Ascending aorta (tissue), 2 donors: Measurements from ENCODE around the gene PPP6R3. TPM values are rescaled to one million over a fixed set of nuclear protein-coding genes. Genes with fewer than 3 reads are reported as not detected.

ENCODE experiments used
- DNase-seq, 2 donors: peaks; one replicate each; pipeline ENCODE4 v3.0.0-alpha.2; 2019; ENCODE audit warnings: low spot score in 2 of 2
- H3K27ac ChIP-seq, 2 donors: fragments of 200-600 bp; sonication (generic); one replicate each; pipeline ENCODE4 v1.5.1; 2016 to 2017; ENCODE audit warnings: mild to moderate bottlenecking in 1 of 2
- H3K27me3 ChIP-seq: fragments of 200-600 bp; sonication (generic); one replicate; pipeline ENCODE4 v1.5.1; 2017
- H3K36me3 ChIP-seq, 2 donors: fragments of 200-600 bp; sonication (generic); one replicate each; pipeline ENCODE4 v1.5.1; 2016
- H3K4me1 ChIP-seq, 2 donors: fragments of 200-600 bp; sonication (generic); one replicate each; pipeline ENCODE4 v1.5.1; 2016 to 2017; ENCODE audit warnings: mild to moderate bottlenecking in 1 of 2
- H3K4me3 ChIP-seq, 2 donors: fragments of 200-600 bp; sonication (generic); one replicate each; pipeline ENCODE4 v1.5.1; 2016 to 2017; ENCODE audit warnings: mild to moderate bottlenecking in 1 of 2
- H3K9me3 ChIP-seq, 2 donors: fragments of 200-600 bp; sonication (generic); one replicate each; pipeline ENCODE4 v1.5.1; 2016
- intact Hi-C: fragments of 100-400 bp; cut with DNase I; formaldehyde crosslinking; loops from one replicate; pipeline ENCODE4 v1.15.1; 2023
- total RNA-seq: library from RNA; depleted of rRNA; stranded (reverse); fragments of >200 nt; gene quantifications from one replicate; pipeline ENCODE4 v1.1.0, GENCODE V29; 2016
- TF ChIP-seq, protein P1 (sequence below), 3 experiments: fragments of 200-600 bp in 2 of 3; fragments of 450-650 bp in 1 of 3; sonication (generic) in 2 of 3; IDR thresholded peaks; one replicate each; pipeline ENCODE4 v1.5.1; 2016 to 2019; ENCODE audit warnings: antibody characterized with exemption in 3 of 3, mild to moderate bottlenecking in 1 of 3, moderate library complexity in 1 of 3

PPP6R3 gene
- total RNA-seq, 1 donor from 2014 or later = 94.7 TPM

DNA sequence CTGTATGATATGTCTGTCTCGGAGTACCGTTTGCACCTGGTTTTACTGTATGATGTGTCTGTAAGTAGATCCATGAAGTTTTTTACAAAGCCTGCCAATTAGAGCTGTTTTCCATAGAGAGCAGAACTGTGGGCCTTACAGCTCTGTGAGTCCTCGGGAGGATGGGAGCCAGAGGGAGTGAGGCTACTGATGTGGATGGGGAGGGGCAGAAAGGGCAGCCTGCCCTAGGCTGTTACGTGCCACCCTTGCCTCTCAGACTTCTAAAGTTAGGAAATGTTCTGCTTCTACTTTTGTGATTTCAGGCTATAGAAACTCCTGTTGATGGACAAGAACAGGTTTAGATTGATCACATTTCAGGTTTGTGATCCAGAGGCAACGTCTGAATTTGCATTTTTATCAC, 105.2 kb downstream of the PPP6R3 start:
- no peaks in the 10 kb centered on the region for H3K9me3 ChIP-seq
- intact Hi-C loops = no loop called here
- DNase-seq = no peak
- no peaks in the 10 kb centered on the region for H3K27me3 ChIP-seq
- H3K4me1 ChIP-seq = no peaks in the 10 kb centered on the region
- no peak overlapping the region for H3K4me3 ChIP-seq
- TF ChIP-seq, protein P1, sequence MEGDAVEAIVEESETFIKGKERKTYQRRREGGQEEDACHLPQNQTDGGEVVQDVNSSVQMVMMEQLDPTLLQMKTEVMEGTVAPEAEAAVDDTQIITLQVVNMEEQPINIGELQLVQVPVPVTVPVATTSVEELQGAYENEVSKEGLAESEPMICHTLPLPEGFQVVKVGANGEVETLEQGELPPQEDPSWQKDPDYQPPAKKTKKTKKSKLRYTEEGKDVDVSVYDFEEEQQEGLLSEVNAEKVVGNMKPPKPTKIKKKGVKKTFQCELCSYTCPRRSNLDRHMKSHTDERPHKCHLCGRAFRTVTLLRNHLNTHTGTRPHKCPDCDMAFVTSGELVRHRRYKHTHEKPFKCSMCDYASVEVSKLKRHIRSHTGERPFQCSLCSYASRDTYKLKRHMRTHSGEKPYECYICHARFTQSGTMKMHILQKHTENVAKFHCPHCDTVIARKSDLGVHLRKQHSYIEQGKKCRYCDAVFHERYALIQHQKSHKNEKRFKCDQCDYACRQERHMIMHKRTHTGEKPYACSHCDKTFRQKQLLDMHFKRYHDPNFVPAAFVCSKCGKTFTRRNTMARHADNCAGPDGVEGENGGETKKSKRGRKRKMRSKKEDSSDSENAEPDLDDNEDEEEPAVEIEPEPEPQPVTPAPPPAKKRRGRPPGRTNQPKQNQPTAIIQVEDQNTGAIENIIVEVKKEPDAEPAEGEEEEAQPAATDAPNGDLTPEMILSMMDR (IDR thresholded peaks at IDR 0.05) = no peak
- H3K27ac ChIP-seq = no peak overlapping the region
- peaks cover 40 to 61% of the 10 kb centered on the region in 2 donors for H3K36me3 ChIP-seq

DNA sequence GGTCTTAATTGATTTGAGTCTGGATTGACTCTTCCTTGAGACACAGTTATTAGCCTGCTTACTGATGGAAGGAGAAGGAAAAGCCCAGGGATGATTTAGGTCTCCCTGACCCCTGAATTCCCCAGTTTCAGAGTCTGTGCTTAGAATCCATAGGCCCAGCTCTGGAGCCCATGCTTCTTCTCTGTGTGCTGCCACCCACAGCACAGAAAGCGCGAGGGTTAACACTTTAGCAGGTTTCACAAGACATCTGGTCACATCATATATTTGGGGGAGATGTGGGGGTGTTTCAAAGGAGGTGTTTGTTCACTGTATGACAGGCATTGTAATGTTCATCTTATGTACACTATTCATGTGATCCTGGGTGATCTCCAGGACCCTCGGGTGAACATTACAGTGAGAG, 107.0 kb downstream of the PPP6R3 start:
- Histone ChIP-seq H3K4me3 (no peak overlapping the region), H3K27ac (no peak overlapping the region), H3K27me3 (no peaks in the 10 kb centered on the region), H3K36me3 (peaks cover 48 to 64% of the 10 kb centered on the region in 2 donors), H3K9me3 (no peaks in the 10 kb centered on the region), H3K4me1 (no peaks in the 10 kb centered on the region)
- intact Hi-C loops = no loop called here
- TF ChIP-seq, protein P1 (IDR thresholded peaks at IDR 0.05) = no peak
- DNase-seq = no peak

DNA sequence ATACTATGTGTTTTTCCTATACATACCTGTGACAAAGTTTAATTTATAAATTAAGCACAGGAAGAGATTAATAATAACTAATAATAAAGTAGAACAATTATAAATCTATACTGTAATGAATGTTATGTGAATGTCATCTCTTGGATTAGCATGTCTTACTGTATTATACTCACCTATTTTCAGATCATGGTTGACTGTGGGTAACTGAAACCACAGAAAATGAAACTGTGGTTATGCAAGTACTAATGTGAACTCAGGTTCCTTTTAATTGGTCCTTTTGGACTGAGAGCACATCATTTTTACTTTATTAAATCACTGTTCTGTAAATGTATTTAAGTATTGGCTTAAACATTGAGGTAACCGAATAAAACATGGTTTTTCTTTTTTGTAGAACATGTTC, 108.8 kb downstream of the PPP6R3 start:
- Histone ChIP-seq H3K4me3 (no peak overlapping the region), H3K4me1 (no peaks in the 10 kb centered on the region), H3K27ac (no peak overlapping the region), H3K9me3 (no peaks in the 10 kb centered on the region), H3K36me3 (peaks cover 47 to 69% of the 10 kb centered on the region in 2 donors), H3K27me3 (no peaks in the 10 kb centered on the region)
- intact Hi-C loops = no loop called here
- no peak for DNase-seq
- TF ChIP-seq, protein P1 (IDR thresholded peaks at IDR 0.05) = no peak

DNA sequence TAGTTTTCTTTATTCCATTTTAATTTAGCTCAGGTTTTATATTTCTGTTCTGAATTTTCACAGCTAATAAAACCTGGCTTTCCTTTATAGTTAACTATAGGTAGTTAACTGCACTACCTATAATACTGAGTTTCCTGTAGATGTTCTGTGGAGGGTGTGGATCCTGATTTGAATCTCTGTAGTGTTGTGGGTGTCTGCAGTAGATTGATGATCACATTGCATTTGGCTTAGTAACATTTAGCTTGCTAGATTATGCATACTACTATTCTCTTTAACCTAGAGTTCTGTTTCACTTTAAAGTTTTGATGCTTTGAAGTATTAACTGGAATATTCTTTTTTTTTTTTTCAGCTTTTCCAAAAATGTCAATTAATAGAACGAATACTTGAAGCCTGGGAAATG, 110.1 kb downstream of the PPP6R3 start:
- no peaks in the 10 kb centered on the region for H3K4me1 ChIP-seq
- DNase-seq = no peak
- intact Hi-C loops = no loop called here
- TF ChIP-seq, protein P1 (IDR thresholded peaks at IDR 0.05) = no peak
- H3K27me3 ChIP-seq = no peaks in the 10 kb centered on the region
- no peaks in the 10 kb centered on the region for H3K9me3 ChIP-seq
- H3K4me3 ChIP-seq = no peak overlapping the region
- H3K27ac ChIP-seq = no peak overlapping the region
- H3K36me3 ChIP-seq = peaks cover 51 to 73% of the 10 kb centered on the region in 2 donors

DNA sequence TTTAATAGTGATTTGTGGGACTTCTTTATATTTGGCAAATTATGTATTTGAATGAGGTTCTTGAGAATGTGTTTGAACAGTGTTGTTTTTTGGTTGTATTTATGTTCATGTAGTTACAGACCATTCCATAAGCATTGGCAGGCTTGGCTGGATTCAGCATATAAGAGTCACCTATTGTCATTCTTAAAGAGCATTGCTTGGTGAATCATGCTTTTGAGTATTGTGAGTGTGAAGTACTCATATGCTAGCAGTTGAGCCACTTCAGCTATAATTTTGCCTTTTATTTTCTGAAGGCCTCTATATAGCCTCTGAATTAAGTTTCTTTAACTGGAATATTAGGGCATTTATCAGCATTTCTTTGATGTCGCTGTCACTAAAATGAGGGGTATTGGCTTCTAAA, 113.8 kb downstream of the PPP6R3 start:
- no peak for DNase-seq
- intact Hi-C loops = no loop called here
- H3K36me3 ChIP-seq = peaks cover 50 to 77% of the 10 kb centered on the region in 2 donors

More for the DNA sequence above, 113.8 kb downstream of the PPP6R3 start:
- Histone ChIP-seq H3K27me3 (no peaks in the 10 kb centered on the region), H3K4me3 (no peak overlapping the region), H3K9me3 (no peaks in the 10 kb centered on the region), H3K27ac (no peak overlapping the region), H3K4me1 (peaks cover 0 to 4% of the 10 kb centered on the region in 2 donors)
- TF ChIP-seq, protein P1 (IDR thresholded peaks at IDR 0.05) = no peak
